Erythroblast (primary cell): ENCODE data around the gene INSM1.

ENCODE experiments used
- GATA1 ChIP-seq: IDR thresholded peaks from 2 replicates; pipeline ENCODE4 v1.6.1; 2011; ENCODE audit warnings: low read depth, mild to moderate bottlenecking, control low read depth, low read length, moderate library complexity
- POLR2A ChIP-seq: IDR thresholded peaks from 2 replicates; pipeline ENCODE4 v1.6.1; 2011; ENCODE audit warnings: mild to moderate bottlenecking, low read length

GRCh38 chr20:20407891-20408805 lies 40.2 kb downstream of the INSM1 start:
- TF ChIP-seq POLR2A (no peak), GATA1 (no peak)
